HL-60 (cell line): Measurements from ENCODE around the gene TOP3A.
"Not testable (repeated sequence)": the region's sequence is repeated elsewhere in the genome, so short reads cannot be mapped to it uniquely, and the experiment has no call there.

Experiments
- CTCF ChIP-seq: IDR thresholded peaks from one replicate; pipeline ENCODE4 v1.5.1; 2011; ENCODE audit warnings: low read length, control low read depth, inconsistent platforms; ENCODE audit not compliant: insufficient read depth
- POLR2AphosphoS5 ChIP-seq: IDR thresholded peaks from 2 replicates; pipeline ENCODE4 v1.6.1; 2012; ENCODE audit warnings: low read depth

GRCh38 chr17:18298061-18298460, 16.7 kb downstream of the TOP3A start:
- TF ChIP-seq CTCF, POLR2AphosphoS5: not testable (repeated sequence)
